Smooth muscle cell of trachea (primary cell): ENCODE data around the gene VPS33B. TPM values are rescaled to one million over a fixed set of nuclear protein-coding genes. Genes with fewer than 3 reads are reported as not detected.

Experiments
- total RNA-seq: library from RNA; depleted of rRNA; stranded (reverse); fragments of >200 nt; gene quantifications from 2 replicates; pipeline ENCODE4 v1.2.1, GENCODE V29; 2014

Gene VPS33B
- 15.0 and 16.5 TPM in 2 replicates for total RNA-seq

GRCh38 chr15:91022075-91022831 lies at the start of gene VPS33B:
Gene VPS33B, minus strand, starts transcription at chr15:91022594. Its CDS starts 345 bp downstream, at chr15:91022249.

GRCh38 chr15:90994417-90995311 lies 27.7 kb downstream of the VPS33B start, which contains the start of gene PRC1:
Gene PRC1, minus strand, starts transcription at chr15:90994535. Its CDS starts 118 bp downstream, at chr15:90994417.

GRCh38 chr15:90954712-90955623 lies 67.4 kb downstream of the VPS33B start, which contains the start of gene RCCD1:
Gene RCCD1, plus strand, starts transcription at chr15:90954884. Its CDS starts 1,851 bp downstream, at chr15:90956735.

Other genes with a start within 250 kb of the VPS33B start
- gene FURIN, start 154.0 kb downstream of the VPS33B start, total RNA-seq, result 36.7 and 45.2 TPM in 2 replicates
- gene FES, start 138.1 kb downstream of the VPS33B start, total RNA-seq, result 38.7 and 63.0 TPM in 2 replicates
- gene MAN2A2, start 119.3 kb downstream of the VPS33B start, total RNA-seq, result 13.2 and 27.1 TPM in 2 replicates
- 18.9 and 25.2 TPM in 2 replicates for gene HDDC3, start 90.0 kb downstream of the VPS33B start, total RNA-seq
- 110 and 131 TPM in 2 replicates for gene UNC45A, start 87.3 kb downstream of the VPS33B start, total RNA-seq
- gene RCCD1, start 67.7 kb downstream of the VPS33B start, total RNA-seq, result 15.0 and 17.7 TPM in 2 replicates
- gene PRC1, start 28.1 kb downstream of the VPS33B start, total RNA-seq, result 15.7 and 229 TPM in 2 replicates
- not detected in 2 replicates for gene SV2B, start 77.7 kb upstream of the VPS33B start, total RNA-seq